ENCODE data around the gene UTP4. TPM values are rescaled to one million over a fixed set of nuclear protein-coding genes. Genes with fewer than 3 reads are reported as not detected.

UTP4 gene
- total and polyA plus RNA-seq, 2 of the 8 experiments (the other 6 are each of a cell fraction or from before 2014, with no cell fraction given): 101 to 118 TPM

GRCh38 chr16:69130461-69130860 lies 2.0 kb upstream of the UTP4 start:
- peak overlapping the region; percentile 76 to 81 for H3K4me2 ChIP-seq (ENCODE audit: insufficient read depth in 1 of 2, low read depth in 2 of 2, low read length in 2 of 2)
- ChIA-PET POLR2A (ENCODE audit: partially characterized antibody) (interaction anchor here (0.5 to 3.7 kb wide), 14 partner anchors 10 to 288 kb away, joined by 3 to 20 read pairs (median 5); partner anchors contain the start of gene PDF), CTCF (ENCODE audit: partially characterized antibody) (interaction anchor here (1.1 to 2.6 kb wide), 6 partner anchors 14 to 228 kb away, joined by 3 to 17 read pairs (median 6); partner anchors contain the start of gene HAS3)
- no peak overlapping the region for H4K8ac ChIP-seq (ENCODE audit: extremely low read depth, insufficient read depth, low read length)
- no peak overlapping the region for H3K27ac ChIP-seq (ENCODE audit: low read depth, low read length)
- peaks cover 2 to 12% (median 7%) of the 10 kb centered on the region in 4 experiments; a peak in 5 of 7 replicates for H3K4me1 ChIP-seq (replicated peaks in 1 of 4; ENCODE audit: control insufficient read depth in 3 of 4, insufficient read depth in 4 of 4, low read length in 3 of 4)
- H3K4ac ChIP-seq (replicated peaks; ENCODE audit: insufficient read length, low read depth, low read length): no peak overlapping the region
- H3K27me3 ChIP-seq (replicated peaks in 1 of 4; ENCODE audit: control insufficient read depth in 3 of 4, extremely low read depth in 1 of 4, insufficient read depth in 3 of 4, low read length in 3 of 4): no peaks in the 10 kb centered on the region
- peak overlapping the region in 3 of 4 experiments; percentile 90 to 97 (median 92); a peak in 5 of 8 replicates for H3K4me3 ChIP-seq (ENCODE audit: extremely low read depth in 1 of 4, insufficient read depth in 2 of 4, low read depth in 3 of 4, low read length in 4 of 4)
- H2BK12ac ChIP-seq (ENCODE audit: low read depth, low read length): no peak overlapping the region
- no peak overlapping the region for H2BK120ac ChIP-seq (replicated peaks; ENCODE audit: low read depth, low read length)
- peaks cover 5% of the 10 kb centered on the region for H3K79me1 ChIP-seq (ENCODE audit: low read depth, low read length)
- FAIRE-seq (no peak), DNase-seq (ENCODE audit: low read depth in 1 of 2, low spot score in 2 of 2) (no peak)
- no peak overlapping the region for H4K5ac ChIP-seq (ENCODE audit: insufficient read length, low read depth, low read length)
- peaks cover 2% of the 10 kb centered on the region for H3K23me2 ChIP-seq (ENCODE audit: low read depth, low read length)
- H3K23ac ChIP-seq (ENCODE audit: insufficient read length): no peak overlapping the region
- H3K79me2 ChIP-seq (ENCODE audit: control insufficient read depth in 1 of 2, insufficient read depth in 2 of 2, low read length in 2 of 2): peaks cover 26 to 83% of the 10 kb centered on the region in 2 experiments
- peaks cover 6 to 7% of the 10 kb centered on the region in 2 experiments for H4K20me1 ChIP-seq (replicated peaks in 1 of 2; ENCODE audit: control insufficient read depth in 1 of 2, insufficient read depth in 2 of 2, low read length in 2 of 2)
- H2AFZ ChIP-seq (ENCODE audit: low read length): no peak overlapping the region
- no peak for TF ChIP-seq ZNF274 (IDR thresholded peaks at IDR 0.05; ENCODE audit: borderline replicate concordance, extremely low read depth, low read length)
- TF ChIP-seq TAF7 (optimal IDR thresholded peaks at IDR 0.05; ENCODE audit: borderline replicate concordance, low read depth, low read length): no peak
- TF ChIP-seq EGR1 (IDR thresholded peaks at IDR 0.05; ENCODE audit: borderline replicate concordance, low read depth, low read length): no peak
- no peak for TF ChIP-seq BCL11A (IDR thresholded peaks at IDR 0.05; ENCODE audit: low read depth in 2 of 2, low read length in 2 of 2)
- TF ChIP-seq POLR2A (IDR thresholded peaks at IDR 0.05; ENCODE audit: control extremely low read depth in 1 of 2, low read depth in 2 of 2, low read length in 2 of 2): no peak
- H3K56ac ChIP-seq (replicated peaks; ENCODE audit: insufficient read length, low read depth, low read length): no peak overlapping the region
- H3K9ac ChIP-seq (replicated peaks in 1 of 4; ENCODE audit: extremely low read depth in 1 of 4, low read depth in 3 of 4, low read length in 3 of 4): no peak overlapping the region
- no peak overlapping the region for H2BK5ac ChIP-seq (ENCODE audit: low read depth, low read length)
- 87% methylated on average over 6 of the region's 6 CpGs; no CpG with 5 or more reads in 1 of the 2 experiments for WGBS, 2 experiments (ENCODE audit: extremely low coverage in 1 of 2, insufficient coverage in 1 of 2, insufficient read length in 1 of 2, insufficient replicate concordance in 2 of 2, low coverage in 1 of 2, low lambda C conversion rate in 2 of 2, missing lambda C conversion rate in 1 of 2)
- no peak overlapping the region for H2AK5ac ChIP-seq (ENCODE audit: low read depth, low read length)
- H3K36me3 ChIP-seq (ENCODE audit: control insufficient read depth in 2 of 4, insufficient read depth in 4 of 4, low read length in 3 of 4): peaks cover 0 to 12% (median 2%) of the 10 kb centered on the region in 4 experiments; a peak in 3 of 8 replicates
- H2BK20ac ChIP-seq (ENCODE audit: low read length): no peak overlapping the region
- H3K14ac ChIP-seq (ENCODE audit: insufficient read length): no peak overlapping the region
- H3K18ac ChIP-seq (ENCODE audit: extremely low read depth, low read length): no peak overlapping the region
- H2BK15ac ChIP-seq (ENCODE audit: low read length): no peak overlapping the region
- no peaks in the 10 kb centered on the region for H3K9me3 ChIP-seq (ENCODE audit: insufficient read depth in 2 of 2, low read depth in 1 of 2, low read length in 1 of 2)
- no peak overlapping the region for H4K91ac ChIP-seq (replicated peaks; ENCODE audit: insufficient read length, low read length)

Data from H1 (cell line).